Measurements from ENCODE around the gene ARHGEF17.
A peak's percentile ranks its signal among the peaks of the same experiment; 100 is the strongest.

ARHGEF17 gene

DNA sequence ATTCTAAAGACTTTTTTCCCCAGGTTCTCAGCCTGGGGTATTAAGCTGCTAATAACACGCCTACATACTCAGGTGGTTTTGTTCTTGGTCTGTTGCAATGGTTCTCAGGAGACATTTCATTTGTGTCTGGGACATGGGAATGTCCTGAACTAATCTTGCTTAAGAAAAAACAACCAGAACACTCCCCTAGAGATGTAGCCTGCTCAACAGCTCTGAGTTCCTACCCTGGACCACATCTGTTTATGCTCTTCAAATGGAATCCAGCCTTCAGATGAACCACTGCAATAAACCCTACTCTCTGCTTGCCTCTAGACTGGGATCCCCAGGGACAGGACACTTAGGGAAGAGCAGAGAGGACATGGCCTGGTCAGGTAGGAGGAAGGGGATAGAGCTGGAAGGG is 98.1 kb downstream of the ARHGEF17 start:
- no peak for DNase-seq (ENCODE audit: low read depth in 2 of 2)

- no peak for DNase-seq (ENCODE audit: low read depth in 2 of 2)
Observed at GRCh38 chr11:73406619-73407018, 98.5 kb downstream of the ARHGEF17 start.

DNA sequence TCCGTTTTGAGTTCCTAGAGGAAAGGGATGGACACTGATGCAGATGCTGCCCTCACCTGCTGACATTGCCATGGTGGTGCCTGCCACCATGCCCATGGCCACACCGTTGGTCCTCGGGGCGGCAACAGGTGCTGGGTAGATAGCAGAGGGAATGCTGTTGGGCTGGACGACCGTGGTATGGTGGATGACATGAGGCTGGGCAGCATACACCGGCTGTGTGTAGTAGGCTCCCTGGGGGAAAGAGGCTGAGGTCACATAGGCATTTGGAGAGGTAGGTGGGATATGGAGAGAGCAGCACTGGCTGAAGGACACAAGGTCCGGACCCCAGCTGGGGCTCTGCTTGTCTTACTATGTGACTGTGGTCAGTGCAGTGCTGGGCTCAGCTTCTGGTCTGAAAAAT is 101.4 kb downstream of the ARHGEF17 start:
- no peak for DNase-seq (ENCODE audit: low read depth in 2 of 2)

DNA sequence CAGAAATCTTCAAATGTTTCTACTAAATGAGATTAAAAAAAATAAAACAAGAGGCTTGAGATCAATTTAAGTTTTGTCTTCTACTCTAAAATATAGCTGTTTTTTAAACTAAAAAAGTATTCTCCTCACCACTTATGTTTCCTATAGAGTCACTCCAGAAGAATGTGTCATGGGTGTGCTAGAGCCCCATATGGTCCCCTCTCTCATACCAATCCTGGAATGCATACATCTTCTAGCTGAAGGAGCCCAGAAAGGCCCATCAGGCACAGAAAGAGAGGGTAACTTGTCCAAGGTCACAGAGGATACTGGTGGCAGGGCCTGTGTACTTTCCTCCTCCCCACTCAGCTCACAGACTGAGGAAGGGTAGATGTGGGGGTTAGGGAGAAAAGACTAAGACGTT is 102.6 kb downstream of the ARHGEF17 start:
- no peak for DNase-seq (ENCODE audit: low read depth in 2 of 2)

- no peak for DNase-seq (ENCODE audit: low read depth in 2 of 2)
Observed at GRCh38 chr11:73411031-73411430, 103.0 kb downstream of the ARHGEF17 start.

DNA sequence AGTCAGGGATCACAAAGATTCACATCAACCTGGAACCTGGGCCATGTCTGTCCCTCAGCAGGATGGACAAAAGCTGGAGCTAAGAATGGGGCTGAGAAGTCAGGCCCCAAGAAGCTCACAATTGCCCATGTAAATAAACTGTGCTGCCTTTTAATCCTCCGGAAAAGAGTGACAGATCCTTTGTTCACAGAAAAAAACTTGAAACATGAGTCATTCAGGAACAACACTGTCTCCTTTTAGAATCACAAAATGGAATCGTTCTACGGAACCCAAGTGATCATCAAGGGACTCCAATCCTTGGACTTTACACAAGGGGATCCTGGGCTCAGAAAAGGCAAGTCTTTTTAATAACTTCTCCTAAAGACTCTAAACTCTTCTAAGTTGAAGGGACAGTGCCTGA is 104.2 kb downstream of the ARHGEF17 start:
- no peak for DNase-seq (ENCODE audit: low read depth in 2 of 2)

DNA sequence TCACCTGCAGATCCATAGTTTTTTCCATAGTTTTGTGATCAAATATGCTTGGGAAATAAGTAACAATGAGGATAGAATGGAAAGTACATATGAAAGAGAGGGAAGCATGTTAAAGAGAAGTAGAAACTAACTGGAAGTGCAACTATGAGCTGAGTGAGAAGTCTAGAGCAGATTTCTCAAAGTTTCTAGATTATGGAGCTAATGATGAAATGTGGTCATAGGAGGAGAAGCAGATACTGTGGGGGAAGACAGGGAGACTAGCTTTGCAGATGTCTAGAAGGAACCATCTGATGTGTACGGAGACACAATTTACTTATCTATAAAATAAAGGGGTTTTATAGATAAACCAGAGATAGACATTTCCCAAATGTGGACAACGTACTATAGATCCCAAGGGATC is 105.2 kb downstream of the ARHGEF17 start:
- DNase-seq (ENCODE audit: low read depth in 2 of 2) = no peak

DNA sequence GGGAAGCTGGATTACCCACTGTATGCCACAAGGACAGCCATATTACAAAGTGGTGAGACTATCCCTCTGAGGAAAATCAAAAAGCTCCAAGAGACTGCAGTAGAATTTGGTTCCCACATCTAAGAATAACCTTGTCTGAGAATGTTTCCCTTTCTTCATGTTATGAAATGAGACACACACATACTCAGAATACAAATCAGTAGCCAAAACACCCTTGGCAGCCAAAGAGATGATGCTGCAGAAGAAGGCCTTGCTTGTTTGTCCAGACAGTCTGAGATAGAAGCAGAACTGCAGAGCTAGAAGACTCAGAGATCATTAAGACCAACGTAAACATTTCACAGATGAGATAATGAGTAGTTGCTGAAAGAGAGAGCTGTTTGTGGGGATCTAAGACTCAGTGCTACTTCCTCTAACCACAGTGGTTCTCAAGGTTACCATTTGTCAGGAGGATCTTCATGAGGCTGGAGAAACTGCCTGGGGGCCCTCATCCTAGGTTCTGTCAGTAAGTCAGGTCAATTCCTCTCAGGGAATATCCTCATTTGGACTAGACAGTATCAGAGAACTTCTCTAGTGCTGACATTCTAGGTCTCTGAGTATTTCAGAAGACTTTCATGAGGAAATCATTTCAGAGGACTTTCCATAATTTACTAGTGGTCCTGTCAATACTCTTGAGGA is 107.0 kb downstream of the ARHGEF17 start:
- peak; percentile 51 for DNase-seq (ENCODE audit: low read depth in 2 of 2)

DNA sequence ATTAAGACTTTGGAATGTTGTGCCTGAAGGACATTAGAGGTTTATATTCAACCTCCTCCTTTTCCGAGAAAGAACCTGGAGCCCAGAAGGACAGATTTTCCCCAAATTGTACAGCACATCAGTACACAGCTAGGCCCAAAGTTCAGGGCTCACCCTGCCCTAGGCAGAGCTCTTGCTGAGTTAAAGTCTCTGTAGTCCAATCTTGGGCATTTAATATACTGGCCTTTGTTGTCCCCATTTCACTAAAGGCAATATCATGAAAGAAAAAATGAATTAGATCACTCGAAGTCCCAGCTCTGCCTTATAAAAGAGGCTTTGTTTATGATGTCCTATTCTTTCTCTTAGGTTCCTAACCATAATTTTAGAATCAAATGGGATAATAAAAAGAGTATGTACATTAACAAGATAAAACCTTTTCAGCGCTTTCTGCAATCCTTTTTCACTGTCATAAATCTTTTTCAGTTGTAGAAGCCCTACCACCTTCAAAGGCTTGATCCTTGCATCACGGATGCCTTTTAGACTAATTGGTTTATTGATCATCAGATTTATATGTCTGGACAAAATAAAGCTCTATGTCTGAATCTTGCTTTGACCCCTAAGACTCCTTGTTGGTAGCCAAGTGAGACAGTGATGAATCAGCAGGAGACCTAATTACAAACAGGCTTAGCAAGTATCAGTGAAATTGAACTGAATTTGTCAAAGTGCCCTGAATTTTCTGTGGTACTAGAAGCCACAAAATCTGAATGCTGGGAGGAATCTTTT is 108.0 kb downstream of the ARHGEF17 start:
- DNase-seq (ENCODE audit: low read depth in 2 of 2) = peak; percentile 73 to 74

DNA sequence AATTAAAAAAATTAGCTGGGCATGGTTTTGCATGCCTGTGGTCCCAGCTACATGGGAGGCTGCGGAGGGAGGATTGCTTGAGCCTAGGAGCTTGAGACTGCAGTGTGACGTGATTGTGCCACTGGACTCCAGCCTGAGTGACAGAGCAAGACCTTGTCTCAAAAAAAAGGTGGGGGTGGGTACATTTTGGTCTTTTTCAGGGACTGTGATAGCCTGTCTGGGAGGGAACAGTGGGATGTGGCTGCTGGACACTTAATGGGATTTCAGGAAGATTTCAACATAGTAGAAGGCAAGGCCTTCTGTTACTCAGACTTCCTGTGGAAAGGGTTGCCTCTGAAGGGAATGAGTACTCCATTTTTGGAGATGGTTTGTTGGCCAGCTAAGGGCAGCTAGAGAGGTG is 108.7 kb downstream of the ARHGEF17 start:
- no peak for DNase-seq (ENCODE audit: low read depth in 2 of 2)
